HG02973 (cell line): Measurements from ENCODE around the gene PRKG1.
"Not testable (repeated sequence)": the region's sequence is repeated elsewhere in the genome, so short reads cannot be mapped to it uniquely, and the experiment has no call there.

Experiments
- ATAC-seq: cut with Tn5 transposase; IDR thresholded peaks from one replicate; pipeline ENCODE4 v1.9.1; 2021; ENCODE audit warnings: moderate library complexity; ENCODE audit not compliant: unreplicated experiment

The PRKG1 gene

DNA sequence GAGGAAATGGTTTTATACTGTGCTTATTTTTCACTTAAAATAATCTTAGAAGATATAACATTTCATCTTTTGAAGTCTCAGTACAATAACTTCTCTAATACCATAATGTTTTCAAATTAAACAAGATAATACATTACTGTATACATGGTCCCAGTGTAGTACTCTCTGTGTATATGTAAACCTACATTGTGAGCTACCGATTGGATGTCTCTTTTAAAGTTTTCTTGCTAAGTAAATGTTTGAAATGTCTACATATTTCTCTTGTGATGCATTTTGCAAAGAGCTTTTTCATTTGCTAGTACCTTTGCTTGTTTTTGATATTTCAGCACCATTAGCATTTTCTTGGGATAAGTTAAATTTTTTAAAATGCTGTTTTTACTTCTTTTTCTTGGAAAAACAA lies 94.8 kb downstream of the PRKG1 start:
- ATAC-seq = no peak

DNA sequence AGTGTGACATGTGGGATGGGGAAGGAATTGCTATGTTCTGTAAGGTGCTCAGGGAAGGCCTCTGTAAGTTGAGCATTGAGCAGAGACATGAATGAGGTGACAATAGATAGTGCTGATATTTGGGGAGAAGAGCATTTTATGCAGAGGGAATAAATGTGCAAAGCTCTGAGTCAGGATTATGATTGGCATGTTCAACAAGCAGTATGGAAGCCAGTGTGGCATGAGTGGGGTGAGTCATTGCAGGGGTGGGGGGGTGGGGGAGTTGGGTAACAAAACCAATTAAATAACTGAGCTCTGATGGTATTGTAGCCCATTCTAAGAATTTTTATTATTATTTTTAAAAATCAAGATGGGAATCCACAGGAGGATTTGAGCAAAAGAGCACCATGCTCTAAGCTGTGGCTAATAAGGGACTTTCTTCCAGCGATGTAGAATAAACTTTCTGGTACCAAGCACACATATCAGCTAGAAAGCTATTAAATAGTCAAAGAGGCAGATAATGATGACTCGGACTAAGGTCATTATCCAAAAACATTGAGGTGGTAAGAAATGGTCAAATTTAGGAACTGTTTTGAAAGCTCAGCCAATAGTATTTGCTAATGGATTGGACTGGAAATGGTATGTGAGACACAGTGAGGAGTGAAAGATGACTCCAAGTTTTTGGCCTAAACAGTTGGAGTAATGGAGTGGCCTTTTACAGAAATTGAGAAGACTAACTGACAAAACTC lies 96.4 kb downstream of the PRKG1 start:
- ATAC-seq = no peak

DNA sequence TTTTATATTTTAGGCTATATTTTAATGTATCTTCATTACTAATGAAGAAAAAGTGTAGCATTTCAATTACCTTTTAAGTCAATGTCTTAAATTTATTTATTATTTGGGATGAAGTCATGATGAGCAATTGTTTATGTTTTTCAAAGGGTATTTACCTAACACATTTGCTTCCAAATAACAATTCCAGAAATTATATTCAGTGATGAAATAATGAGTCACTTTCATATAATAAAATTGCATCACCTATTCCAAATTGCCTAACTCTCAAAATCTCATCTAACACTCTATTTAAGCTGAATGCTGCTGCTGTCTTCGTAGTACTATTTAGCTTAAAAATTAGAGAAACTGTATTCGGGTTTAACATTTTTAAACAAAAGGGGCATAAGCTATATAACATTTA lies 97.7 kb downstream of the PRKG1 start:
- ATAC-seq = no peak

DNA sequence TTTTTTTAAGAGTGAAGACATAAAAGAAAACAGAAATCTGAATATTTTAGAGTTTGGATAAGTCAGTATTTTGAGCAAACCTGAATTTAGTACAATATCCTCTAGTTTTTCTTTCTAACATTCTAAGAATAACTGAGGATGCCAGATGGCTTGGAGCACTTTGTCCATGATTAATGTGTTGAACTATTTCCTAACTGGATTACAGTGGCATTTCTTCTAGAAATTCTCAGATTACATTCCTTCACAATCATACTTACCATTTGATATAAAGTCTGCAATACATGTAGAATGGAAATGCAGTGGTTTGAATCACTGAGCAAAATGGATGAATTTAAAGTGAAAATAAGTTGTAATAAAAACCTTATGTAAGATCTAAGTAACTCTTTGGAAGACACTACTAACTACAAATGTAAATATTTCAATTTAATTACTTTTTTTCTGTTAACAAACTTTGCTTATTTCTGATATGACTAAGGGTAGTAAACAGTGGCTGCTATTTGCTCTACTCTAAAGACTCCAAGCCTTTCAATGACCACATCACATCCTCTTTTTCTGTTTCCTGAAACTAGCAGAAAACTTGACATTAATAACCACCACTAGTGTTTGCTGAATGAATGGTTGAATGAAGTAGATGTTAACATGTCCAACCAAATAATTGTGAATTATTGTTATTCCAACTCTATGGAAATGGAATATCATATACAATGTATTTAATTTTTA lies 102.8 kb downstream of the PRKG1 start:
- ATAC-seq = no peak

DNA sequence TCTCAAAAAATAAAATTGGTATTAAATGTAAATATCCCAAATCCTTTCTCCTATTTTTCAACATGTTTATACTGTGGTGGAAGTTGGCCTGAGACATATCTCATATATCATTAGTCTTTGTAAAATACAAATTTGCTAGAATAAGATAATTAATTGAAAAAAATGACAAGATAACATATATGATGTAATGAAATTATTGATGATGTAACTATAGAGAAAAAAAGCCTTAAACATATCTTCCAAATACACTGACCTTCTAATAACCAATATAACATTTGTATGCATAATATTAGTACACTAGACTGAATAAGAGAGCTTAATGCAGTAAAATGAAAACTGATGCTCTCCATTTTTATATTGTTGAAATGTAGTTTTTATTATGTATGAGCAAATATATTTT lies 104.3 kb downstream of the PRKG1 start:
- ATAC-seq = no peak

DNA sequence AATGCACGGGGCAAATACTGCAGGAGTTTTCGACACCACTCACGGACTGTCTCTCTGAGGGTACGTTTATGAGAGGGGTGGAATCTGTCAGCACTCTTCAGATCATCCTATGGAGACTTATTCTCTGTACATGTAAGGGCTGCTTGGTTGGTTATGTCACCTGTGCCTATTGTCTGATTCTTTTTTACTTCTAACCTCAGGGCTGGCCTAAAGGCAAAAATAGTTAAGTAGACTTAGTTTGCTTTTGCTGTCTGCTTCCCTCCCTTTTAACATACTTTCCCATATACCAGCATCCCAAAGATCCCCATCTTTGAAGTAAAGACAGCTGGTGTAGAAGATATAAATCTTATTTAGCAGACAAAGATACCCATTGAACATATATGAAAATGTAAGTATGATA lies 105.9 kb downstream of the PRKG1 start:
- ATAC-seq = no peak

DNA sequence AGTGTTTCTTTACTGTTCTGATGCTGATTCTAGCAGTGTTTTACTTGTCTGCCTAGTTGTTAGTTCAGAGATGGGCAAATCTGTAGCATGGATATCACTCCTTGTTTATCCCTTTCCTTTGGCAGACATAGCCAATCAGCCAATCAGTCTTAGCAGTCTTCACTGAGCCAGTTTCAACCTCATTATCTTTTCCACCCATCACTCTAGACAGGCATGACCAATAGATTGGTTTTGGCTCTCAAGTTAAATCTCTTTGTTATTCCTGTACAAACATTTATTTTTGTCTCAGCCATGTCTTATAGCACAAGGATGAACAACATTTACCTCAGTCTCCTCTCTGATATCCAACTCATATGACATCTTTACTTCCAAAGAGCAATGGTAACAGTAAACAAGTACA lies 109.5 kb downstream of the PRKG1 start:
- ATAC-seq = no peak

DNA sequence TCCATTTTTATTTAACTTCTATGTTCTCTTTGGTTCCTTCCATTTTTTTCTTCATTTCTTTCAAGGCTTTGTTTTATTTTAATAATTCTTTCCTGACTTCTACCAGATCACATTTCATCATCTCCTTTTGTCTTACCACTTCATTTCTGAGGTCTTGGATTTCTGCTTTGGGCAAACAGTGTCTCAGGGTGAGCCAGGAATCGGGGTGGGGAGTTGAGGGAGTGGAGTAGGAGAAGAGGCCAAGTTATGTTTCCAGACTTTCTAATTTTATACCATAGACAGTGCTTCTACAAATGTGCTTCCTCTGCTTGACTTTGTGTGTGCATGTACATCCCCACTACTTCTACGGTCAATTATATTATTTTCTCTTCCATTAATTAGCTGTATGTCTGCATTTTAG lies 112.1 kb downstream of the PRKG1 start:
- ATAC-seq = no peak

DNA sequence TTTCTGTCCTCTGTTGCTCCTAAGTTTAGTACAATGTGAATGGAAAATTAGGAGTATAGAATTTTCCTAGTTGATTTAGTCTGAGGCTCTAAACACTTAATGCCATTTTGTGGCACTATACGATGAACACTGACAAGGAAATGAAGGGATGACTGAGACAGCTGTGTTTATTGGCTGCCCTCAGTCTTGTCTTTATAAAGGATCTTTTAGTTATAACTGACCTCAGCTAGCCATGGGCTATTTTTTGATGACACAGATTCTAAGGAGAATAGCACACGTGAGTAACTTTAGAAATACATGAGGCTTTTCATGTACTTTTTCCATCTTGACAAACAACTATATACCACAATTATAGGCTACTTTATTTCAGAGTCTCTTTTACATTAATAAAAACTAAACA lies 113.7 kb downstream of the PRKG1 start:
- no peak for ATAC-seq

DNA sequence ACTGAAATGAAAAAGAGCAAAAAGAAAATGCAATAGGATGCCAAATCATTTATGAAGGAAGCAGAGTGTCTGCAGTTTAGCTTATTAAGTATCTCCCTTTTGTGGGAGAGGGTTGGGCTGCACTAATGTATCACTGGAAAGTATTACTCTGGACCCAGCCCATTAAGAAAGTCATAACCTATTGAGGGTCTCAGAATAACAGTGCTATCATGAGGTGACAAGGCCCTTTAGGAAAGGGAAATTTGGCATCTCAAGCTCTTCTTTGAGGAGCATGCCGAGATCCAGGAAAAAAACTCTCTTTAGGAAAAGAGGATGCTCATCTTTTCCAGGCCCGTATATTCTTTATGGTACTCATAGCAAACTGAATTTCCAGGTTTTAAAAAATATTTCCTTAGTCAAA lies 114.6 kb downstream of the PRKG1 start:
- no peak for ATAC-seq

DNA sequence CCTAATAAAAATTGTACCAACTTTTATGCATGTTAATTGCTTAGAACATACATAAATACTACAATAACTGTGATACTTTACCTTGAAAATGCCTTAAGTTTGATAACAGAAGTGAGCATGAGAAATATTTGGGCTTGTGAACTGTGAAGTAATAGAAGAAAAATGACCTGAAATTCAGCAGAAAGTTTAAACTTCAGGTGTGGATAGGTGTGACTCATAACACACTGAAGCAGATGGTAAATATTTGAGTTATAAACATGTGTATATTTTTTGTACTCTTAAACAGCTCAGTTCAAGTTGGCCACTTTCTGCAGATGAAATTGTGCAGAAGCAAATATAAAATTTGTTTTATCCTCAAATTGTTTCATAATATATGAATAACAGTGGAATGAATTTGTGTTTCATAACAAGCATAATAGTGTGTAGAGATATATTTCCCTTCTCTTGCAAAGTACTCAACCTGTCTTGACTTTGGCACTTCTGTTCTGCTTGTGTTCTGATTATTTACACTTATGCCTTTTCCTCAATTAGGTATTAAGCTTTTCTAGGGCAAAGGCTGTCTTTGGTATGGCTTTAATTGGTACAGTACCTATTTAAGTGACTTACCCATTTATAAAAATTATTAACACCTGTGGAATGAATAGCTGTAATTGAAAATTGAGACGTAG lies 122.4 kb downstream of the PRKG1 start:
- no peak for ATAC-seq

DNA sequence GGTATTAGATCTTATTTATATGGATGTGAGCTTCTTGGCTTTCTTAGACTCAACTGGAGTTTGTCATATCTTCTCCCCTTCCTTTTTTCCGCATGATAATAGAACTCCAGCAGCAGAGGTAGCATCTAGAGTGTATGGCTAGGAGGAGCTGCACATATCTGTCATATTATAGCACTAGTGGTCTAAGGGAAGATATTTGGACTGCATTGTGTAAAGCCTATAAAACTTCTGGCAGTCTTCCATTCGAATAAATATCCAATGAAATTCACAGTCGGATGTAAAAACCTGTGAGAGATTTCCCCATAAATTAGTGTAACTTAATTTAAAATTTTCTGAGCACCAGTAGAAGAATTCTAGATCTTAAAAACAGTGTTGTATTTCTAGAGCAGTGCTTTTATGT lies 123.9 kb downstream of the PRKG1 start:
- ATAC-seq = no peak

DNA sequence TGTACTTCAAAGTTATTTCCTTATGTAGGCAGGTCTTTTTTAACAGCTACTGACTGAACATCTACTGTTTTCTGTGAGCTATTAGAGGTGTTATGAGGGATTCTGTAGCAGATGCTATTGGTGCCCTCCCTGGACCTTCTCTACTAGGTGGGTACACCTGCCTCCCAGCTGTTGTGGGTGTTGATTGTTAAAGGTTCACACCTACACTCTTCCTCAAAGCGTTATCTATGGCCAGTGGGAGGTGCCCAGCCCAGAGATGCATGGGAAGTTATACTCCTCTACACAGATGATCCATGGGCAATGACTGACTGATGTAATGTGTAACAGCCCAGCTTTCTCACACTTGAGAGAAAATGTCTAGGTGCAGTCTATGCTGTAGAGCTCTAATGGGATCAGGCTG lies 127.7 kb downstream of the PRKG1 start:
- no peak for ATAC-seq

DNA sequence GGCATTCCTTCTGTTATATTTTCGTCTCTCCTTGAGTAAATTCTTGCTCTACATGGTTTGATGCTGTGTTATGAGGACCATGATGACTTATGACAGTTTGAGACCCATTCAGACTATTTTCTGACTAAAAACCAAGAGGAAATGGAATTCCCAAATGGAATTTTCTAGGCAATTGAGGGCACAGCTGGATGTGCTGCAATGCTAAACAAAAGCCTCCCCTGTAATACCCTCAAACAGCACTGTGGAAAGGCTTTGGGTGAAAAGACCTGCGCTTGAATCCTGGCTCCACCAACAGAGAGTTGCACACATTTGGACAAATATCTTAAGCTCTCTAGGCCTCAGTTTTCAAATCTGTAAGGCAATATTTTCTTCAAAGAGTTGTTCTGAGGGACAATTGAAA lies 129.1 kb downstream of the PRKG1 start:
- no peak for ATAC-seq

DNA sequence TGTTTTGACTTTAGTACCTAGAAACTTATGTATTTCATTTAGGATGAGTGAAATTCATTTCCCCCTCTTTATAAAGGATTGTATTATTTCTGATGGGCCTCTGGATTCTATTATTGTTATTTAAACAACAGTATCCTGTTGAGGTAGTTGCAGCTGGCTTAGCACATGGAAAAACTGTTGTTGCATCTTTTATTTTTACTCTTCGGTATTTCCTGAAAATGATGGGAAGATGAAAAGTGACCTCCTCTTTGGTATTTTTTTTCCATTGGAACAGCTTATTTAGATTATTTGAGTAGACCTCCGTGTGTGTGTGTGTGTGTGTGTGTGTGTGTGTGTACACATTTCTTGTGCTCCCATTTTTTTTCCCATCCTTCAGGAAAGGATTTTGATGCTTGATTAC lies 129.8 kb downstream of the PRKG1 start:
- no peak for ATAC-seq

DNA sequence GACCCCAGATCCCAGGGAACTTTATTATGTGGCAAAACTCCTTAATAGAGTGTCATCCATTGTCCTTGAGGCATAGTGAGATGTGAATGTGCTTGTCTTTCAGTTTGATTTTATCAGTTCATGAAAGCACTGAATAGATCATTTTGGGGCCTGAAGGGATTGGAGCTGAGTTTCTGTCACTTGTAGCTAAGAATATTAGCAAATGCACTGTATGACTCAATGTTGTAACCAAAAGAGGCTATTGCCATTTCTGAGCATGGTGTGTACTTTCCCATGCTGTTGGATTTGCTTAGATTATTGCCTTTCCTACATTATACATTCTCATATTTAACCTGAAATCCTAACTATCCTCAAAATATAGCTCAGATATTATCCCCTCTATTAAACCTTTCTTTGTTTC lies 130.4 kb downstream of the PRKG1 start:
- no peak for ATAC-seq

DNA sequence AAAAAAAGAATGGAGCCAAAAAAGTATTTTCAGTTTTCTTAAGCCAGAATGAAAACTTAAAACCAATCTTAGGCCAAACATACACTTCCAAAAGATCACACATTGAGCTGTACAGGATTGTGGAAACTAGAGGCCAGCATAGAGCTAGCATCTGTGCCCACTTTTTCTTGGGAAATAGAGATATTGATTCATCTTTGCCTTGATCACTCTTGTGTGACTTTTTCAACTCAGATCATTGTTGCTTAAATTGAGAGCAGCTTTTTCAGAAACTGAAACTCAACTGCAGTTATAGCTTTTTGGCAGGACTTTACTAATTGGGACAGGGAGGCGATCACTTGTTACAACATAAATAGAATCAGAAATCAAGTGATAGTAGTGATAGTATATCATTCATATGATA lies 132.2 kb downstream of the PRKG1 start:
- no peak for ATAC-seq

DNA sequence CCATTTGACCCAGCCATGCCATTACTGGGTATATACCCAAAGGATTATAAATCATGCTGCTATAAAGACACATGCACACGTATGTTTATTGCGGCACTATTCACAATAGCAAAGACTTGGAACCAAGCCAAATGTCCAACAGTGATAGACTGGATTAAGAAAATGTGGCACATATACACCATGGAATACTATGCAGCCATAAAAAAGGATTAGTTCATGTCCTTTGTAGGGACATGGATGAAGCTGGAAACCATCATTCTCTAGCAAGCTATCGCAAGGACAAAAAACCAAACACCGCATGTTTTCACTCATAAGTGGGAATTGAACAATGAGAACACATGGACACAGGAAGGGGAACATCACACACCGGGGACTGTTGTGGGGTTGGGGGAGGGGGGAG lies 138.7 kb downstream of the PRKG1 start:
- ATAC-seq = not testable (repeated sequence)

DNA sequence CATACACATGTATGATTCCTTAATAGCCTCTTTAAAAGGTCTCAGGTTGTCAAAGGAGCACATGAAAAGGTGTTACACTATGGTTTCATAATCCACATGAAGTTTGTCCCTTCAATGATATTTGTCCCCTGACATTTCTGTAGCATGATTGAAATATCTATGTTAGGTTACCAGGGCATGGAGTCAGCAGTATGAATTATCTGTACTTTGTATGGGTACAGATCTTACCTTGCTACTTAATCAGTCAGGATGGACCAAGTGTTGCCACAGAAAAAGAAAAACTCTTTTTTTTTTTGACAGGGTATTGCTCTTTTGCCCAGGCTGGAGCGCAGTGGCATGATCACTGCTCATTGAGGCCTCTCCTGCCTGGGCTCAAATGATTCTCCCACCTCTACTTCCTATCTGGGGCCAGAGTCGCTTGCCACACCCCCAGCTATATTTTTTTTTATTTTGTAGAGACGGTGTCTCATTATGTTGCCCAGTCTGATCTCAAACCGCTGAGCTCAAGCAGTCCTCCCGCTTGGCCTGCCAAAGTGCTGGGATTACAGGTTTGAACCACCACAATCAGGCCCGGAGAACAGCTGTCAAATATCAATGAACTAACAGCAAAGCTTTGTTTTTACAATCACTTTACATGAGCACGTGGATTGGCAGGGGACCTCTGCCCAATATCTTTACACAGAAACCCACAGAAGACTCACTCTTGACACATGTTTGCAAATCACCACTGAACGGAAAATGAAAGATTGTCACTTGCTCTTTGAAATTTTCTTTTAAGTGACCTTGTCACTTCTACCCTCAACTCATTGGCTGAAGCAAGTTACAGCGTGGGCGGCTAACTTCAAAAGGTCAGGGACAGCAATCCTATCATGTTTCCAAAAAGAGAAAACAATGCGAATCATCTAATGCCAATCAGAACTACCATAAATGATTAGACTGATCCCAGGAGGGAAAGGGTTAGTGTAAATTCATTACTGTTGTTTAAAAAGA lies 140.2 kb downstream of the PRKG1 start:
- ATAC-seq = no peak

DNA sequence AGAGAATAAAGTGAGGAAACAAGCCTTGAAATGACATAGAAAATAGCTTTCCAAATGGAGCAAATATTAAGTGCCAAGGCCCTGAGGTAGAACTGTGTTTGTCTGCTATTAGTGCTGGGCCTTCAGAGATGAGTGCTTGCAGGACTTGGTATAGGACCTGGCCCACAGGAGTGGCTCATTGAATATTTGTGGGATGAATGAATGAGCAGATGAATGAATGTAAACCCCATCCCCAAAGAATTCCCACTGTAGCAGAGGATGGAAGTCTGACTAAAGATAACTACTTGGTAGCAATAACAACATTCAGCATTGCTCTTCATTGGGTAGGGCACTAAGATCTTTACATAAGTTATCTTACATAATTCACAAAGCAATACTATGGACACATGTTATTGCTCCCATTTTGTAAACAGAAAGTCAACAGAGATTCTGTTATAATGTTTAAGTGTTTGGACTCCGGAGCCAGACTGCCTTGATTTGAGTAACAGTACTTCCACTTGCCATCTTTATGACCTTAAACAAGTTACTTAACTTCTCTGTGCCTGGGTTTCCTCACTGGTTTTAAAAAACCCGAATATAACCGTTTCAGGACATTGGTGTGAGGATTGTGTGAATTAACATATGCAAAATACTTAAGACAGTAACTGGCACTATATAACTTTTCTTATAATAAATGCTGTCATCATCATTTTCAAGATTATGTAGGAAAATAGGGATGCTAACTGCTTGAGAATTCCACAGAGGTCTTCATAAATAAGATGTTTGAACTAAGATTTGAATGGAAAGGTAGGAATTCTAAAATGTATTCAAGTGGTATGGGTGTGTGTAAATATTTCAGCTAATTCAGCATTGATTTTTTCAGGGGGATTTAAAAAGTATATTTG lies 141.9 kb downstream of the PRKG1 start:
- no peak for ATAC-seq
